Measurements from ENCODE around the gene OR13C5. TPM values are rescaled to one million over a fixed set of nuclear protein-coding genes. Genes with fewer than 3 reads are reported as not detected.

Gene OR13C5
- polyA plus RNA-seq, 2 donors, result not detected

DNA sequence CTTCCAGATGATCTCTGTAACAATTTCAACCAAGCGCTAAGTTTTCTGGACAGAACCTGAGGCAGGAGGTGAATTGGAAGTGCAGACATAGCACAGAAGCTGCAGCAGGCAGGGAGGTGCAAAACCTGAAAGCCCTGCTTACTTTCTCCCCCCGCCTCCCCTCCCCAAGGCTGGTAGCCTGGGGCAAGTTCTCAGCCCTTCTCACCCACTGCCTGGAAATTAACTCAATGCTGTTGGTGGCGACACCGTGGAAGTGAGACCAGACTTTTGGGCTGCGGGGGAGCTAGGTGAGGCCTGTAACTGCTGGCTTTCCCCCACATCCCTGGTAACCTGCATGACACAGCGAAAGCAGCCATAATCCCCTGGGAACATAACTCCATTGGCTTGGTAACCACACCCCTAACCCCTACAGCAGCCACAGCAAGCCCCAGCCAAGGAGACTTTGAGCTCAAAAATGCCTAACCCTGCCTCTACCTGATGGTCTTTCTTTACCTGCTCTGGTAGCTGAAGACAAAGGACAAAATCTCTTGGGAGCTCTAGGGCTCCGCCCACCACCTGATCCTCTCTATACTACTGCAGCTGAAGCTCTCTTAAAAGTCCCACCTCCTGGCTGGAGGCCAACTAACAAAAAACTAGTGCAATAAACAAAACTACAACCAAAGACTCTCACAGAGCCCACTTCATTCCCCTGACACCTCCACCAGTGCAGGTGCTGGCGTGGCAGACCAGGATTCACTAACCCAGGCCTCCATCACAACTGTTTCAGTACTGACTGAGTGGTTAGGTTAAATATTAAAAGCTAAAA, 42.2 kb downstream of the OR13C5 start:
- Histone ChIP-seq H3K27ac (ENCODE audit: low read depth in 2 of 2, low read length in 1 of 2) (no peak overlapping the region), H3K4me3 (ENCODE audit: low read depth in 1 of 2, low read length in 2 of 2) (no peak overlapping the region), H3K4me1 (ENCODE audit: control insufficient read depth in 2 of 2, insufficient read depth in 2 of 2, low read length in 1 of 2) (no peaks in the 10 kb centered on the region), H3K9me3 (ENCODE audit: control insufficient read depth in 2 of 2, insufficient read depth in 1 of 2, low read depth in 1 of 2, low read length in 1 of 2) (no peaks in the 10 kb centered on the region), H3K36me3 (ENCODE audit: control insufficient read depth in 2 of 2, insufficient read depth in 2 of 2, low read length in 1 of 2) (no peaks in the 10 kb centered on the region), H3K27me3 (ENCODE audit: control insufficient read depth in 1 of 2, insufficient read depth in 2 of 2, low read length in 2 of 2) (no peaks in the 10 kb centered on the region)
- WGBS, 2 donors, result 83 to 89% methylated on average over 8 of the region's 8 CpGs

DNA sequence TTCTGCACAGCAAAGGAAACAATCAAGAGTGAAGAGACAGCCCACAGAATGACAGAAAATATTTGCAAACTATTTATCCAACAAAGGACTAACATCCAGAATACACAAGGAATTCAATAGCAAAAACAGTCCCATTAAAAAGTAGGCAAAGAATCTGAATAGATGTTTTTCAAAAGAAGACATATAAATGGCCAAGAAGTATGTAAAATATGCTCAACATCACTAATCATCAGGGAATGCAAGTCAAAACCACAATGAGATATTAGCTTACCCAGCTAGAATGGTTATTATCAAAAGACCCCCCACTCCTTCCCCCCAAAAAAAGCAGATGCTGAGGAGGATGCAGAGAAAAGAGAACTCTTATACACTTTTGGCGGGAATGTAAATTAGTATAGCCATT, 43.7 kb downstream of the OR13C5 start:
- Histone ChIP-seq H3K4me1 (ENCODE audit: control insufficient read depth in 2 of 2, insufficient read depth in 2 of 2, low read length in 1 of 2) (no peaks in the 10 kb centered on the region), H3K36me3 (ENCODE audit: control insufficient read depth in 2 of 2, insufficient read depth in 2 of 2, low read length in 1 of 2) (no peaks in the 10 kb centered on the region), H3K4me3 (ENCODE audit: low read depth in 1 of 2, low read length in 2 of 2) (no peak overlapping the region), H3K27me3 (ENCODE audit: control insufficient read depth in 1 of 2, insufficient read depth in 2 of 2, low read length in 2 of 2) (no peaks in the 10 kb centered on the region), H3K9me3 (ENCODE audit: control insufficient read depth in 2 of 2, insufficient read depth in 1 of 2, low read depth in 1 of 2, low read length in 1 of 2) (no peaks in the 10 kb centered on the region), H3K27ac (ENCODE audit: low read depth in 2 of 2, low read length in 1 of 2) (no peak overlapping the region)
- 91 to 96% methylated on average over 1 of the region's 1 CpG for WGBS, 2 donors

DNA sequence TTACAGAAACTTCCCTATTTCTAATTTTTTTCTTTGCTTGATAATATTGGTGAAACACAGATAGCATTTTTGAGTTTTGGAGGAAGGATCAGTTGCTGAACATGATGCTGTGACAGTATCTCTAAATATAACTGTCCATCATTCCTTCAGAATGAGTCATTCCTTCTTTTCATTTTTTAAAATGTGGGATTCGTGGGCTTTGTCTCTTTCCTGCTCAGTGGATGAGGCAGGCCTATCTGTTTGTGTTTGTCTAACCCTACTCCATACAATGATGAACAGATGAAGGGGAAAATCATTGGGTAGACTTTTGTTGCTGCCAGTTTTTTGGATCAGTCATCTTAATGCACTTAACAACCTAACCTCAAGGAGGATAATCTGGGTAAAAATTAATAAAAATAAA, 46.0 kb downstream of the OR13C5 start:
- Histone ChIP-seq H3K27ac (ENCODE audit: low read depth in 2 of 2, low read length in 1 of 2) (no peak overlapping the region), H3K4me1 (ENCODE audit: control insufficient read depth in 2 of 2, insufficient read depth in 2 of 2, low read length in 1 of 2) (no peaks in the 10 kb centered on the region), H3K9me3 (ENCODE audit: control insufficient read depth in 2 of 2, insufficient read depth in 1 of 2, low read depth in 1 of 2, low read length in 1 of 2) (no peaks in the 10 kb centered on the region), H3K4me3 (ENCODE audit: low read depth in 1 of 2, low read length in 2 of 2) (no peak overlapping the region), H3K27me3 (ENCODE audit: control insufficient read depth in 1 of 2, insufficient read depth in 2 of 2, low read length in 2 of 2) (no peaks in the 10 kb centered on the region), H3K36me3 (ENCODE audit: control insufficient read depth in 2 of 2, insufficient read depth in 2 of 2, low read length in 1 of 2) (no peaks in the 10 kb centered on the region)
- WGBS, 2 donors, result 26 to 30% methylated on average over 1 of the region's 1 CpG

Other genes with a start within 250 kb of the OR13C5 start
- gene OR13F1, start 95.2 kb downstream of the OR13C5 start, polyA plus RNA-seq, result not detected
- gene OR13C4, start 72.2 kb downstream of the OR13C5 start, polyA plus RNA-seq, result not detected
- not detected for gene OR13C3, start 62.6 kb downstream of the OR13C5 start, polyA plus RNA-seq
- gene OR13C8, start 30.2 kb downstream of the OR13C5 start, polyA plus RNA-seq, result not detected
- gene OR13C2, start 6.2 kb upstream of the OR13C5 start, polyA plus RNA-seq, result not detected
- not detected for gene OR13C9, start 18.8 kb upstream of the OR13C5 start, polyA plus RNA-seq
- not detected for gene OR13D1, start 95.1 kb upstream of the OR13C5 start, polyA plus RNA-seq
- gene NIPSNAP3A, start 148.3 kb upstream of the OR13C5 start, polyA plus RNA-seq, result 10 to 100 TPM; 12.6 to 28.9 TPM
- under 1 TPM; 0.77 to 0.87 TPM for gene NIPSNAP3B, start 164.7 kb upstream of the OR13C5 start, polyA plus RNA-seq